Measurements from ENCODE around the gene HOPX.
"Not testable (repeated sequence)": the region's sequence is repeated elsewhere in the genome, so short reads cannot be mapped to it uniquely, and the experiment has no call there.

Gene HOPX

GRCh38 chr4:56653461-56654237 is 27.4 kb downstream of the HOPX start:
- DNase-seq = no peak

- no peak for DNase-seq
Measured at GRCh38 chr4:56652196-56652595, 28.9 kb downstream of the HOPX start.

- DNase-seq = no peak
Measured at GRCh38 chr4:56651056-56651350, 30.1 kb downstream of the HOPX start.

- no peak for DNase-seq
Measured at GRCh38 chr4:56650262-56651055, 30.6 kb downstream of the HOPX start.

GRCh38 chr4:56649445-56650261 is 31.4 kb downstream of the HOPX start:
- no peak for DNase-seq

- no peak for DNase-seq
Measured at GRCh38 chr4:56648824-56649151, 32.3 kb downstream of the HOPX start.

GRCh38 chr4:56648021-56648823 is 32.9 kb downstream of the HOPX start:
- DNase-seq = no peak

GRCh38 chr4:56646341-56646740 is 34.8 kb downstream of the HOPX start:
- no peak for DNase-seq

GRCh38 chr4:56643596-56643995 is 37.5 kb downstream of the HOPX start:
- DNase-seq = no peak

- DNase-seq = peak; percentile 94
Measured at GRCh38 chr4:56641494-56642051, 39.5 kb downstream of the HOPX start.

GRCh38 chr4:56640621-56641493 is 40.2 kb downstream of the HOPX start:
- no peak for DNase-seq

GRCh38 chr4:56637791-56638190 is 43.3 kb downstream of the HOPX start:
- DNase-seq = no peak

- no peak for DNase-seq
Measured at GRCh38 chr4:56637154-56637553, 43.9 kb downstream of the HOPX start.

- DNase-seq = not testable (repeated sequence)
Measured at GRCh38 chr4:56634954-56635353, 46.1 kb downstream of the HOPX start.

GRCh38 chr4:56633486-56633885 is 47.6 kb downstream of the HOPX start:
- DNase-seq = no peak

- no peak for DNase-seq
Measured at GRCh38 chr4:56630876-56631666, 50.0 kb downstream of the HOPX start.

GRCh38 chr4:56628592-56628991 is 52.5 kb downstream of the HOPX start:
- no peak for DNase-seq

- DNase-seq = no peak
Measured at GRCh38 chr4:56627985-56628384, 53.1 kb downstream of the HOPX start.

GRCh38 chr4:56627375-56627774 is 53.7 kb downstream of the HOPX start:
- DNase-seq = no peak

GRCh38 chr4:56626963-56627362 is 54.1 kb downstream of the HOPX start:
- no peak for DNase-seq

- DNase-seq = no peak
Measured at GRCh38 chr4:56626420-56626819, 54.7 kb downstream of the HOPX start.

All from kidney glomerular epithelial cell (primary cell).